IPS-NIHi11 (cell line): ENCODE measurements around the gene SLC36A1.

Experiments used
- DNase-seq: peaks from one replicate; pipeline ENCODE4 v3.0.0; 2012; ENCODE audit warnings: mixed read lengths, low spot score

The SLC36A1 gene

DNA sequence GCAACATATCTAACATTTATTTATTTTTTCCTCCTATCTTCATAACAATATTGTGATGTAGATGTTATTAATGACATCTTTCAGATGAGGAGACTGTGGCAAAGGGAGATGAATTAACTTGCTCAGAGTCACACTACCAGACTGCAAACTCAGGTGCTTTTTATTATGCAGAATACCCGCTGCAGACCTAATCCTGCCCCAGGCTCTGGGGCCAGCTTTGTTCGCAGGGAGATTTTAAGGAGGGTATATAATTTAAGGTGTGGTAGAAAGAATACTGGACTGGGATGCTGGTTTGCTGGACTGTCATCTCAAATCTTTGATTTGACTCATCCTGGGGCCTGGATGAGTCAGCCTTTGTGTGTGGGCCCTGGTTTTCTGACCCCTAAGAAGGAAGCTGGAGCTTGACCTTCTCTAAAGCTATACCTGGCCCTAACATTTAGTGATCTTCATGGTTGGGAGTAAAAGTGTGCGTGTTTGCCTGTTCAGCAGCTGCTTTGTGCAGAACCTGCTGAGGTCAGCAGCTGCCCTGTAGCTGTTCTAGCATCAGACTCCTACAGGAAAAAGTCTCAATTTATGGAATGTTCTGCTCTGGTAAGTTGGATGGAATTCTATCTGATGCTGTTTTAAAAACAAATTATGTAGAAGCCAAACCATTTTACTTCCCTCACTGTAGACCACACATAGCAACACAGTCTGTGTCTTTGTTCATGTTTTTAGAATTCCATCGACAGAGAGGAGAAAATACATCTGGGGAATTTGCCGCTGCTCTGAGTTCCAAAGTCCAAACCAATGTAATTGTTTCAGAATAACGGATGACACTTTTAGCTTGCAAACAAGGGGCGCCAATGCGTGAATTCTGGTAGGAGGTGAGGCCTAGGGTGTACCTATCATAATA, 4.5 kb downstream of the SLC36A1 start:
- DNase-seq: no peak

DNA sequence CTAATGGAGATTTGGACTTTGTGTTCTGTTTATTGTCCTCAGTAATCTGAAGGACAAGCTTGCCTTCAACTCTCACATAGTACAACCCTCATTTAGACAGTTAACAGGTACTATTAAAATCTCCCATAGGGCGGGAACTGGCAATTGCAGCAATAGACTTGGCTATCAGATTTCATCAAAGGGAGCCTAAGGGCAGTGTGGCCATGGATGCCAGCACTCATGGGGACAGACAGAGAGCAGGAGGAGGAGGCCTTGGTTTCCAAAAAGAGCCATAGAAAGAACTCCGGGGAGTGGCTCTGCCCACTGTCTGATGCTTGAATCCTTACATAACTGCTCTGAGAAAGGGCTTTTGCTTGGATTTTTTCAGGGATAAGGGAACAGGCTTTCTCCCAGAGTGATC, 6.8 kb downstream of the SLC36A1 start:
- peak; percentile 41 for DNase-seq

DNA sequence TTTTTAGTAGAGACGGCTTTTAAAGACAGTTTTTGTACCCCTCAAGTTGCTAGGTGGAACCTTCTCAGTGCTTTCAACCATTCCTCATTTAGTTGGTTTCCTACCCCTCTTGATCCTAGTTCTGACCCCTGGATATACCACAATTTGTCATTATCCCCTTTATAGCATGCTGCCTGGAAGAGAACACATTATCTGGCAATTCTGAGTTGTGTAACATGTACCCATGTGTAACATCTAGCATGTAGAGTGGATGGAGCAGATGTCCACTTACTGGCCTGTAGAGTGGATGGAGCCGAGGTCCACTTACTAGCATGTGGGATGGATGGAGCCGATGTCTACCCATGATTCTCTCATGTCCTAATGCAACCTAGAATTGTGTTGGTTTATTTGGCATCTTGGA, 7.5 kb downstream of the SLC36A1 start:
- DNase-seq: no peak

DNA sequence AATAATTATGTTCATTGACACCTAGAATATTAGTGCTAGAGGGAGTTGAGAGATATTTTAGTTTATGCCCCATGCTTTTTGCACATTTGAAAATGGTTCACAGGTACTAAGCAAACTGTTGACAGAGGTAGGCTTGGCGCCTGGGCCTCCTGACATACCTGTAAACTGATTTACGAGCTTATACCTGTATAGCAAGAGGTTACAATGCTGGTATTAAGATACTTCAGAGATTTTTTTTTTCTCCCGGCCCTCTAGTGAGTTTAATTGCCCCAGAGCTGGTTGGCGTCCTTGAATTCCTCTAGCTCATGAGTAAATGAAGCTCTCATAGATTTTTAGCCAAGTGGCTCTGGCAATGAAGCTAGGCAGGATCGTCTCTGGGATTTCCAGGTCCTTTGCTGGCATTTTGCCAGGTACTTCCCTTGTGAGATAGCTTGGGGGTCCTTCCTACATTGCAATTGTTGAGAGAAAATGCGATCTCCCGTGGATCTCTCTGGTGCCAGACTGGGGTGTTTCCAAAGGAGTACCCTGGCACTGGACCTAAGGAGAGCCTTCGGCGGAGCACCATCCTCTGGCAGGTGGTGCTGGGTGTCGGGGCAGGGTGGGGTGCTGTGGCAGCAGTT, 9.0 kb downstream of the SLC36A1 start:
- DNase-seq: no peak

DNA sequence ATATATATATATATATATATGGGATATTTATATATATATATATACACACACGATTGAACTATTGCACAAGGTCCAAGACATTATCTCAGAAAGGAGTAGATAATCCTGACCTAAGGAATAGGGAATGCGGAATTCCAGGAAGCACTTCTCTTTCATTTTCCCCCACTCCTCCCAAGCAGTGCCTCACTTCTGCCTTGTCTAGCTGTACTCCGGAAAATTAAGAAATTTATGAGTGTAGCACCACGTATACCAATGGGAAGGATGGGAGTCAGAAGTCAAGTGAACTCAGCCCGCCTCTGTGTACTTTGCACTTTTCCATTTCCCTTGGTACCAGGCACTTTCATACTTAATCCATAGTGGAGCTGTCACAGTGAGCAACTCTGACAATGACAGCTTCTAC, 10.9 kb downstream of the SLC36A1 start:
- no peak for DNase-seq

DNA sequence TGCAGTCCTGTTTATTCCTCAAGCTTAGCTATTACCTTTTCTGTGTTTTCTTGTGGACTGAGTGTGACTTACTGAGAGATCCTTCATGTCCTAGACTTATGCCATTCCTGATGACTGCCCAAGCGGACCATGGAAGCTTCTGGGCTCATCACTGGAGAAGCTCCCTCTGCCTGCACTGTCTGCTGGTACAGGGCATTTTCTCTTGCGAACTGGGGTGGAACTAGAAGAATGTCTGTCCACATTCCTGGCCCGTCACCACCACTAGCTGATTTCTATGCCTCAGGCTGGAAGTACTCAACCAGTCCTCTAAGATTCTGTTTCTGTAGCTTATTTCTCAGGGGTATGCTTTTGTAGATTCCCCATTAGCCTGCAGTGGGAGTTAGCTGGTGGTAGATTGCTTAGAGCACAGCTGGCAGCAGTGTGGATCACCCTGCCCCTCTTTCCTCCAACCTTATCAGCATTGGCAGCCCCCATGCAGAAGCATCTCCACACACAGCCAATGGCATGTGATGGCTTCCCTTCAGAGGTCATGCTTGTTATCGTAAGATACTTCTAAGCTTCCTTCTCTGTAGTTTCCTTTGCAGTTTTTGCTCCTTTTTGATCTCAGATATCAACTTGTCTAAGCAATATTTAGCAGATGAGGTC, 12.4 kb downstream of the SLC36A1 start:
- DNase-seq: no peak

DNA sequence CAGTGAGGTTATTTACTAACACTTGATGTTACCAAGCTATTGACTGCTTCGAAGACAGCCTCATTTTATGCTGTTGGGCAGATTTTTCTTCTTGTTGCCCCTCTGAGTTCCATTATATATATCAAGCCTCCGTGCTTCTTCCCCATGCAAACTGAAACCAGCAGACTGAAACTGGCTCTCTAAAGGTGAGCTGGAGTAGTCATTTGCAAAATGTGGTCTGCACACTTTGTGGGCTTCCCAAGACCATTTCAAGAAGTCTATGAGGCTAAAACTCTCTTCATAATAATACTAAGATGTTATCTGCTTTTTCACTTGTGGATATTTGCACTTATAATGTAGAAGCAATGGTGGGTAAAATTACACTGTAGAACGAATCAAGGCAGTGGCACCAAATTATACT, 13.9 kb downstream of the SLC36A1 start:
- DNase-seq: no peak

DNA sequence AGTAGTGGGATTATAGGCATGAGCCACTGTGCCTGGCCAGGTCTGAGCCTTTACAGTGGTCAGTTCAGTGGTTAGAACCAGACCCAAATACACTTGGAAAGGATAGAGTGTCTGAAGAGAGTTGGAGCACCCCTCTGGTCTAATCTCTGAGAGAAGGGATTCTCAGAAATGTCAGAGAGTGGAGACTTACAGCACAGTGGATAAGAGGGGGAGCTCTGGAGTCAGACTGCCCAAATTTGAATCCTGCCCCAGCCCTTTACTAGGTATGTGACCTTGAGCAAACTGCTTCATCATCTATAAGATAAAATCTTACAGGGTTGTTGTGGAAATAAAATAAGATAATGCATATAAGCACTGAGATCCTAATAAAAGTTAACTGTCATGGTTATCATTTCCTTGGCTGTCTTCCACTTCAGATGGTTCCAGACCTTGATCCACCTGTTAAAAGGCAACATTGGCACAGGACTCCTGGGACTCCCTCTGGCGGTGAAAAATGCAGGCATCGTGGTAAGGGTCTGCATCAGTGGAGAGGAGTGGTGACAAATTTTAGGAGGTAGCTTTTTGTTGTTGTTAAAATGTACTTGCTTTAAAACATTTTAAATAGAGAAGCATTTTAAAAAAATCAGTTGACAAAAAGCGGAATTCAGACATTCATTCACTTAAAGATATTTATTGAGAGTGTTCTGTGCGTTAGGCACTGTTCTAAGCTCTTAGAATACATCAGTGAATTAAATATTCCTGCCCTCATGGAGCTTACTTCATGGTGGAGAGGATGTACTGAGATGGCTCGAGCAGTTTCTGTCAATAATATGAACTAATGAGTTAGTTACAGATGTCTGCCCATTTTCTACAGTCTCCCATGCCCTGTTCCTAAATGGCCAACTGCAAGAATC, 16.0 kb downstream of the SLC36A1 start:
- DNase-seq: peak; percentile 56

DNA sequence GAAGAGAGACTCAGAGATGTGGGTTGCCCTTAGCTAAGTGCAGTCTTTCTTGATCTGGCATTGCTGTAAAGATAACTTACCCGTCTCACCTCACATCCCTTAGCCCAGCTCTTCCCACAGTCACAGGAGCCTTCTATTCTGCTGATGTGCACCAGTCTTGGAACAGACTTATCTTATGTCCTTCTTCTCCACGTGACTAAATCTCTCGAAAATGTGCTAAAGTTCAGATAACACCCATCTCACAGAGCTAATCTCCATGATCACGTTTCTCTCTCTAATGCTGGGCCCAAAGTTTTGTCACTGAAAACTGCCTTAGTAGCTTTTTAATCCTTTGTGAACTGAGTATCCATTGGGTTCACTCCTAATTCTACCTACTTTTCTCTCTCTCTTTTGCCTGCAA, 16.7 kb downstream of the SLC36A1 start:
- DNase-seq: no peak

DNA sequence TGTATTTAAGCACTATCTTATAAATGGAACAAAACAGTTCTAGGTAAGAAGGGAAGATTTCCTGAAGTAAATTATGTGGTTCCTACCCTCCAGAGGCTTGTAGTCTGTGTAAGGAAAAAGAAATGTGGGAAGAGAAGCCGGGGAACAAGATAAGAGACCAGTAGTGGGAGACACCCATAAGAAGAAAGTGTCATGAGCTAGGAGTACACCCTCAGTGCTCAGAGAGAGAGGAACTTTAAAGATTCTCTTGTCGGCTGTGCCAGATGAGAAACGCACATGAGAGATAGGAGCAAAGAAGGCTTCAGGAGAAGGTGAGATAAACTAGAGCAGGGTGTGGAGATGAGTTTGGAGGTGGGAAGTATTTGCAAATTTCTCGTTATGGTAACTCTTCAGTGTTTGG, 18.1 kb downstream of the SLC36A1 start:
- no peak for DNase-seq

DNA sequence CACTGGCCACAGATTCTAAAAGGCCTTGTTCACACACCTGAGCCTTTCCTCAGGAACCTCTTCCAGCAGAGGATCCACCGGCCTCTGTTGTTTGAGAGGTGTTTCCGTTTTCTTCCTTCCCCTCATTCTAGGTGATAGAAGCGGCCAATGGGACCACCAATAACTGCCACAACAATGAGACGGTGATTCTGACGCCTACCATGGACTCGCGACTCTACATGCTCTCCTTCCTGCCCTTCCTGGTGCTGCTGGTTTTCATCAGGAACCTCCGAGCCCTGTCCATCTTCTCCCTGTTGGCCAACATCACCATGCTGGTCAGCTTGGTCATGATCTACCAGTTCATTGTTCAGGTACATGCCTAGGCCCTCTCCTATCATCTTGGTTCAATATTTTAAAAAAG, 20.2 kb downstream of the SLC36A1 start:
- DNase-seq: no peak

DNA sequence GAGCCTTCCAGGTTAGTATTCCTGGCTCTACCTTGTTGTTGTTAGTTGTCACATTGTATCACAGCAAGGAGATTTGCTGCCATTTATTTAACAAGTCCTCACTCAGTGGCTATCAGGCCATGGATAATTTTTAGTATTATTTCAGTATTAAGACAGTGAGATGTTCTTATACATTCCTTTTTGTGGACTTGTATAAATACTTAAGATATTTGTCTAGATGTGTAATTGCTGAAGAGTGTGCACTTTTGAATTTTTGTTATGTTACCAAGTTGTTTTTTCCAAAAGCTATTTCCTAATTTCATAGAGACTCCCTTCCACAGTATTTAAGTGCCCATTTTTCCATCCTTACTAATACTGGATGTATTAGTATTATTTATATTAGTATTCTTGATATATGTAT, 22.0 kb downstream of the SLC36A1 start:
- DNase-seq: no peak

DNA sequence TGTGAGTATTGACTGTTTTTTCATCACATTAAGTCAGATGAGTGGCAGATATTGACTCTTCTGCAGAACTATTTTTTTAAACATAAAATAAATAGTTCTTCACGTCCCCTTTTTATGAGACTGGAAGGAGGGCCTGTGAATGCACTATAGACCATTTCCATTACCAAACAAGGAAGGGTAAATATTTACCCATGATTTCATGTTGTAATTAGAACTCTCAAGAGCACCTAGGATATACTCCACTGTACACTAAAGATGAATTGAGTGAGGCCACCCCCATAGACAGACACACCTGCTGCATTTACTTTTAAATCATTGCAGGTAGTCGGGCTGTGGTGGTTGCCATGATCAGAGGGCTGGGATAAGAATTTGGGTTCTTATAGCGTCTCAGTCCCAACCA, 22.6 kb downstream of the SLC36A1 start:
- no peak for DNase-seq

DNA sequence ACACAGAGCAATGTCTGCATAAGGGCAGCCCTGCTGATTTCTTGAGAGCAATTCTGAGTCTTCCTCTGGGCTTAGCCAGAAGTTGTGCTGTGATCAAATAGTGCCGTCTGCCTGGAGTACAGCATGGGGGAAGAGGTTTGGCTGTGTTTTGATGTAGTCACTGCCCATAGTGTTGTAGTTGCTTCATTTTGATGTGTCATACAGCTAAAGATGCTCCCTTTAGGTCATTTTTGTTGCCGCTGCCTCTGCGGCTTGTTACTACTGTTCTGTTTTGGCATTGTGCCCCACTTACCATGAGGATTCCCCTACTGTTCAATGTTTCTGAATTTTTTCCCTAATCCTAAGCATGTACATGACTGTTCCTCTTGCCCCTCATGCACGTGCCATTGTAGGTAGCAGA, 23.0 kb downstream of the SLC36A1 start:
- no peak for DNase-seq

DNA sequence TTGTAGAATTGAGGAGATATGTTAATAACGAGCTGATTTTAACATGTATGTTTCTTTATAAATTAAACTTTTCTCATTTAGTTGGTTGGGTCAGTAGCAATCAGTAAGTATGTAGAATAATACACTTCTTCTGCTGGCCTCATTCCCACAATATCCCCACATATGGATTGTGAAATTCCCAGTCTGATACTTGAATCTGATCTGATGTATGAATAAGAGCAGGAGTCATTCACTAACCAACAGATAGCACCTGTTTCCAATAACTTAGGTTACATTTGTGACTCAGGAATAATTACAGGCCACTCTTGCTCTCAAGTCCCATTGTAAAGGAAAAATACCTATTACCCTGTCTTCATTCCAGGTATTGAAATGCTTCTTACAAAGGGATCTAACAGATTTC, 23.9 kb downstream of the SLC36A1 start:
- no peak for DNase-seq

DNA sequence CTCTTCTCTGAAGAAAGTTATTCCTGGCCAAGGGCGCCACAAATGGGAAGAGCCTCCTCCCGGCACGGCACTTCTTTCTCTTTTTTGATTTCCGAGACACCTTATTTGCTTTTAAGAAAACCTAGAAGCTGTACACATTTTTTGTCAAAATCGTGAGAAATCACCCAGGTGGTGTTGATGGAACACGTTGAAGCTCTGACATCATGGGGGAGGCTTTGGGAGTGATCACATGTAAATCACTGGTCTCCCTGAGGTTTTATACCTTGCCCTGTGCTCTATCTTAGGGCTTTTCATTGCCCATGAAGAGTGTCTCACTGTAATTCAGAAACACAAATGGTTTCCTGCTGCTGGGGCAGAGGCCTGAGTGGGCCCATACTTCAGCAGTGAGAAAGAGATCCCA, 27.4 kb downstream of the SLC36A1 start:
- DNase-seq: no peak

DNA sequence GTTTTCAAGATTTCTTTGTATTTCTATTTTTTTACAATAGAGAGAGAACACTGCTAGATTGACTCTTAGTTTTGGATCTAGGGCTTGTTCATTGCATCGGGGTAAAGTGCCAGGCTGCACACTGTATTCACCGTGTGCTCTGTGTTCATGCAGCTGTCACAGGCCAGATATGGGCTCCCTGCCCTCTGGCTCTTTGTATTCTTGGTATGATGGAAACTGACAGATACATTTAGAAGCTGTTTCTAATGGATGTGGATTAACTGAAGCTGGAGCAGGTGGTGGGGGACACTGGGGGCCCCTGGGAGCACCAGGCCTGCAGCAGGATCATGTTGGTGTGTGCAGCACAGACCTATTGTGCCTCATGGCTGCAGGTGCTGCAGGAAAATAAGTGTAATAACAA, 28.0 kb downstream of the SLC36A1 start:
- DNase-seq: no peak

DNA sequence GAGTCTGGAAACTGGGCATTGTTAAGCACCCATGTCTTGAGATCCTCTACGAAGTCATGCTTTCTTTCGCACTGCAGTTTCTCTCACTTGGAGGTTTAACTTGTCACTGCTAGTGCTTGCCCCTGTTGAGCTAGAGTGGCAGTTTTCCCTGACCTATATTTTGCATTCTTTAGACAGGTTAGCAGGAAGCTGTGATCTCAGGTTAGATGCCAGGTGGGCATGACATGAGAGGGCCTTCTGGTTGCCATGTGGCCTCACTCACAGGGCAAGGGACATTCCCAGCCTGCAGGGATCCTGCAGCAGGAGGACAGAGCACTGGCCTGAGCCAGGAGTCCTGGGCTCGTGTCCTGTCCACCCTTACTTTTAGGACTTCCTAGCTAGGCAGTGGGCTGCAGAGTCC, 28.6 kb downstream of the SLC36A1 start:
- DNase-seq: no peak

DNA sequence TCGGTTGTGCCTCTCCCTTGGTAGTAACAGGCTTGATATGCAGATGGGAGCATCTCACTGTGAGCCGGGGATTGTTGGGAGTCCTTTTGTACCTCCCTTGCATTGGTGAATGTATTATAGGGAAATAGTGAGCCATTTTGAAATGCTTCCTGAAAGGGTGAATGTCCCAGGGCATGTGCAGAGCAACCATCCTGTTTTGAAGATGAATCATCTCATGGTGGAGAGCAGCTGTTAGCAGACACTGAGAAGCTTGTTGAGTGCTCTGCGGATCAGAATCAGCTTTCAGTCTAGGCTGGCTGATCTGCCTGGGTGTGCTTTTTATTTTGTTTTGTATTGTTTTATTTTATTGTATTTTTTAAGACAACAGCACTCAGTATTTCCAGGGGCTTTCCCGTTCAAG, 29.7 kb downstream of the SLC36A1 start:
- DNase-seq: no peak

DNA sequence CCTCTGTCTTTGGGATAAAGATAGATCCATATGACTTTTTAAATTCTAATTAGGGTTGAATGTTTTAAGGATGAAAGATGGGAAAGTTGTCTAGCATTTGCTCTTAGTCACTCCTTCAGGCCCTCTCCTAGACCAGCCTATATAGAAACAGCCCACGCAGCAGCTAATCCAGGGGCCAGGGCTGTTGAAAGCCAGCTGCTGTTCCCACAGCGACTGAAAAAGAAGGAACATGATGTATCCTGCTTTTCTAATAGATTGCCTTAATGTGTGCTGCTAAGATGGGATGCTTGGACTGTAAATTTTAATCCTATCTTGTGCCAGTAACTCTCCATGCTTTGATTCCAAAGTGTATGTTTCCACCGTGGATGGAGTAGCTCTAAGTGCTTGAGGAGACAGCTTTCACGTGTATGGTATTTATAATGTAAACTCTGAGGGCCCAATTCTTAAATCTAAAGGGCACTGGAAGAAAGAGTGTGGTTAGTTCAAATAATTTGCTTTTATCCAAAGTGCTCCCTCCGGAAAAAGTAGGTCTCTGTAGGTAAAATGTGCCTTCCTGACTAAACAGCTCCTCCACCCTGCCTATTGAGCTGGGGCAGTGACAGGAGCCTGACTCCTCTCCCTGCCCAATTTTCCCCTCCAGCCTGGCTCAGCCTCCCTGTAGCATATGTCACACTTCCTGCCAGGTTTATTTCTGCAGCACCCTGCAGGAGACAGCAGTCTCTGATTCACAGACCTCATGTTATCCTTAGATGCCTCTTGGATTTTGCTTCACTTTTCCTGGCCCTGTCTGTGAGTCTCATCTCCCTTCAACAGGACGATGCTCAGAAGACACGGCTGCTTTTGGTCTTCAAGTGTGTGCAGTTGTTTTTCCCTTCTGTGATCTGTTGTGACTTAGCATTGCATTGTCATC, 33.2 kb downstream of the SLC36A1 start:
- no peak for DNase-seq

DNA sequence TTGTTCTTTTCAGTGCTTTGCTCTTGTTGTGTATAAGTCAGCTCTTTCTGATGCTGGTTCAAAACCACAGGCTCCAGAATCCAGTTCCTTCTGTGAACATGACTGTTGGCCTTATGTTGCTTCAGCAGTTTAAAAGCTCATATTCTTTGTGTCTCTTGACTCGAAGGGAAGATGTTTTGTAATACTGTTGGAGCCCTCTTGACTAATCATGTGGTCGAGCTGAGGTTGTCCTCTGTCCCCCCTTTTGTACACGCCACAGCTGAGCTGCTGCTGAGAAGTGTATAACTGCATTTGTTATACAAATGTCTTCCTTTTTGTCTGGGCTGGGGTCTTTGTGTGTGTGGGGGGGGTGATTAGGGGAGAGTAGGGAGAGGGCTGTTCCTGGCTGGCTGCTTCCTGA, 35.8 kb downstream of the SLC36A1 start:
- DNase-seq: peak; percentile 54
